ENCODE measurements around the gene CAMK1. TPM values are rescaled to one million over a fixed set of nuclear protein-coding genes. Genes with fewer than 3 reads are reported as not detected.

Gene CAMK1
- total and polyA plus RNA-seq, 11 donors, result 9.7 to 26.3 (median 14.7) TPM

DNA sequence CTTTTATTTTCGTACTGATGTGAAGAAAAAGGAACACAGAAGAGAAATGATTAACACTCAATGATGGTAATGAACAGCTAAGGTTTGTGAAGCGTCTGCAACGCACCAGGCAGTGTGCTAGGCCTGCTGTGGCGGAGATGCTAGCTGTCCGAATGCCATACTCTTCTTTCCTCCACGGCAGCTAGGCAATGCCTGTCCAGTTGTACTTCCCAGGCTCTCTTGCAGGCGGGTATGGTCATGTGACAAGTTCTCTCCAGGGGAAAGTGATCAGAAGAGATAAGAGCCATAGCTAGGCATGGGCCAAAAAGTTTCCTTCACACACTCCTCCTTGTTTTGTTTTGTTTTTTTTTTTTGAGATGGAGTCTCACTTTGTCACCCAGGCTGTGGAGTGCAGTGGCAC is 15.9 kb upstream of the CAMK1 start:
- 62 to 73% (median 69%) methylated on average over 7 of the region's 7 CpGs for WGBS, 4 donors
- Histone ChIP-seq H3K36me3 (peaks cover 0 to 96% (median 91%) of the 10 kb centered on the region in 9 donors), H3K4me1 (peaks cover 0 to 25% (median 0%) of the 10 kb centered on the region in 12 donors), H3K27ac (no peak overlapping the region), H3K4me3 (no peak overlapping the region), H3K27me3 (no peaks in the 10 kb centered on the region), H3K9me3 (no peaks in the 10 kb centered on the region)
- ATAC-seq (peak in 3 of 4 donors; percentile 24 to 33 (median 31)), DNase-seq (no peak)
- intact Hi-C loops (cut with DNase I), result loop anchor here in 1 of 10 donors (5.0 kb wide), 1 partner anchor 33 kb away; no protein-coding TSS in a partner anchor
- TF ChIP-seq, protein P1, sequence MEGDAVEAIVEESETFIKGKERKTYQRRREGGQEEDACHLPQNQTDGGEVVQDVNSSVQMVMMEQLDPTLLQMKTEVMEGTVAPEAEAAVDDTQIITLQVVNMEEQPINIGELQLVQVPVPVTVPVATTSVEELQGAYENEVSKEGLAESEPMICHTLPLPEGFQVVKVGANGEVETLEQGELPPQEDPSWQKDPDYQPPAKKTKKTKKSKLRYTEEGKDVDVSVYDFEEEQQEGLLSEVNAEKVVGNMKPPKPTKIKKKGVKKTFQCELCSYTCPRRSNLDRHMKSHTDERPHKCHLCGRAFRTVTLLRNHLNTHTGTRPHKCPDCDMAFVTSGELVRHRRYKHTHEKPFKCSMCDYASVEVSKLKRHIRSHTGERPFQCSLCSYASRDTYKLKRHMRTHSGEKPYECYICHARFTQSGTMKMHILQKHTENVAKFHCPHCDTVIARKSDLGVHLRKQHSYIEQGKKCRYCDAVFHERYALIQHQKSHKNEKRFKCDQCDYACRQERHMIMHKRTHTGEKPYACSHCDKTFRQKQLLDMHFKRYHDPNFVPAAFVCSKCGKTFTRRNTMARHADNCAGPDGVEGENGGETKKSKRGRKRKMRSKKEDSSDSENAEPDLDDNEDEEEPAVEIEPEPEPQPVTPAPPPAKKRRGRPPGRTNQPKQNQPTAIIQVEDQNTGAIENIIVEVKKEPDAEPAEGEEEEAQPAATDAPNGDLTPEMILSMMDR (IDR thresholded peaks at IDR 0.05), result no peak
- TF ChIP-seq POLR2A (IDR thresholded peaks at IDR 0.05), result no peak

- 88 to 98% (median 96%) methylated on average over 4 of the region's 4 CpGs for WGBS, 4 donors
- no peak overlapping the region for H3K27ac ChIP-seq
- TF ChIP-seq POLR2A (IDR thresholded peaks at IDR 0.05), result no peak
- TF ChIP-seq, protein P1 (IDR thresholded peaks at IDR 0.05), result no peak
- H3K4me1 ChIP-seq, result peaks cover 0 to 27% (median 0%) of the 10 kb centered on the region in 12 donors
- peaks cover 0 to 96% (median 91%) of the 10 kb centered on the region in 9 donors for H3K36me3 ChIP-seq
- ATAC-seq, result no peak
- H3K9me3 ChIP-seq, result no peaks in the 10 kb centered on the region
- no peak for DNase-seq
- no peaks in the 10 kb centered on the region for H3K27me3 ChIP-seq
- no peak overlapping the region for H3K4me3 ChIP-seq
- intact Hi-C loops (cut with DNase I), result loop anchor here in 1 of 10 donors (5.0 kb wide), 1 partner anchor 33 kb away; no protein-coding TSS in a partner anchor
These were observed 15.2 kb upstream of the CAMK1 start for GRCh38 chr3:9784965-9785364.

DNA sequence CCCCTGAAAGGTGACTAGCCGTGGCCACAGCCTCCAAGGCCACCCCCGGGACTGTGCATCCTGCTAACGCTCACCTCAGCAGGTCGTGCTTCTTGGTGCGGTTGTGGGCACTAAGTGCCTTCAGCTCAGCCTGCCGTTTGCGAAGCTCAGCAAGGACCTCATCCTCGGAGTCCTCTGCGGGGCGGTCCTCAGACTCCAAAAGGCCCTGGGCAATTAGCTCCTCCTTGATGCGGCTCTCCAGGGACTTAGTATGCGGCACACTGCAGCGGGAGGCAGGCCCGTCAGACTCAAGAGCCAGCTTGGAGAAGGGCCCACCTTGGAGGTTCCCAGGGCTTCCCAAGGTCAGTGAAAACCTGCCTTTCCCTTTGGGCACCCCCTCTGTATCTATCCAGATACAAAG is 14.2 kb upstream of the CAMK1 start:
- Histone ChIP-seq H3K9me3 (no peaks in the 10 kb centered on the region), H3K27ac (no peak overlapping the region), H3K27me3 (no peaks in the 10 kb centered on the region), H3K4me1 (peaks cover 0 to 38% (median 0%) of the 10 kb centered on the region in 12 donors), H3K4me3 (no peak overlapping the region), H3K36me3 (peaks cover 0 to 91% (median 84%) of the 10 kb centered on the region in 9 donors)
- WGBS, 4 donors, result 91 to 95% (median 94%) methylated on average over 12 to 14 of the region's 14 CpGs
- intact Hi-C loops (cut with DNase I), result no loop called here
- no peak for ATAC-seq
- TF ChIP-seq, protein P1 (IDR thresholded peaks at IDR 0.05), result no peak
- TF ChIP-seq POLR2A (IDR thresholded peaks at IDR 0.05), result no peak
- DNase-seq, result no peak

- Histone ChIP-seq H3K27ac (no peak overlapping the region), H3K27me3 (no peaks in the 10 kb centered on the region)
- intact Hi-C loops (cut with DNase I), result no loop called here
These were observed 13.0 kb upstream of the CAMK1 start for GRCh38 chr3:9782770-9783169.

More at GRCh38 chr3:9782770-9783169, 13.0 kb upstream of the CAMK1 start:
- Histone ChIP-seq H3K4me1 (peaks cover 0 to 49% (median 0%) of the 10 kb centered on the region in 12 donors), H3K9me3 (no peaks in the 10 kb centered on the region), H3K4me3 (no peak overlapping the region), H3K36me3 (peaks cover 0 to 82% (median 75%) of the 10 kb centered on the region in 9 donors)
- ATAC-seq (no peak), DNase-seq (no peak)
- 37 to 64% (median 53%) methylated on average over 3 of the region's 3 CpGs for WGBS, 4 donors
- no peak for TF ChIP-seq POLR2A (IDR thresholded peaks at IDR 0.05)
- TF ChIP-seq, protein P1 (IDR thresholded peaks at IDR 0.05), result peak in 5 of 12 donors; percentile 6 to 22 (median 14)

Data from heart left ventricle (tissue), 16 donors.